Stomach (tissue), 19 donors: ENCODE measurements around the gene CEP164. TPM values are rescaled to one million over a fixed set of nuclear protein-coding genes. Genes with fewer than 3 reads are reported as not detected.
A peak's percentile ranks its signal among the peaks of the same experiment; 100 is the strongest.

ENCODE experiments used
- DNase-seq, 2 donors: peaks; one replicate each; pipeline versions ENCODE4 v3.0.0 to v3.0.0-alpha.2; 2013 to 2019
- H3K27ac ChIP-seq, 5 donors: fragments of 200-600 bp in 4 of 5; sonication (generic) in 4 of 5; one replicate each; pipeline ENCODE4 v1.5.1; 2013 to 2019; ENCODE audit warnings: mild to moderate bottlenecking in 1 of 5, moderate library complexity in 1 of 5
- H3K27me3 ChIP-seq, 3 donors: fragments of 200-600 bp; sonication (generic); one replicate each; pipeline ENCODE4 v1.5.1; 2017 to 2019; ENCODE audit warnings: mixed run types in 1 of 3
- H3K36me3 ChIP-seq, 4 donors: fragments of 200-600 bp; sonication (generic); 1 replicate in 3 of 4; 2 replicates in 1 of 4; pipeline ENCODE4 v1.5.1; 2016 to 2019
- H3K4me1 ChIP-seq, 4 donors: fragments of 200-600 bp; sonication (generic); one replicate each; pipeline ENCODE4 v1.5.1; 2016 to 2019
- H3K4me3 ChIP-seq, 4 donors: fragments of 200-600 bp; sonication (generic) in 3 of 4; one replicate each; pipeline ENCODE4 v1.5.1; 2016 to 2019; ENCODE audit warnings: mild to moderate bottlenecking in 1 of 4
- H3K9me3 ChIP-seq, 4 donors: fragments of 200-600 bp; sonication (generic); one replicate each; pipeline ENCODE4 v1.5.1; 2016 to 2019
- CTCF ChIP-seq, 7 experiments: fragments of 450-650 bp in 4 of 7; fragments of 200-600 bp in 3 of 7; sonication (generic) in 3 of 7; IDR thresholded peaks; one replicate each; pipeline ENCODE4 v1.5.1; 2016 to 2019; ENCODE audit warnings: antibody characterized with exemption in 7 of 7, control low read depth in 2 of 7, mild to moderate bottlenecking in 1 of 7
- EP300 ChIP-seq: sonication (generic); formaldehyde crosslinking; IDR thresholded peaks from one replicate; pipeline ENCODE4 v1.6.1; 2017; ENCODE audit warnings: antibody characterized with exemption
- POLR2A ChIP-seq, 4 donors: fragments of 450-650 bp; IDR thresholded peaks; one replicate each; pipeline ENCODE4 v1.6.1; 2016; ENCODE audit warnings: antibody characterized with exemption in 4 of 4, control low read depth in 2 of 4, mild to moderate bottlenecking in 1 of 4, moderate library complexity in 1 of 4
- POLR2AphosphoS5 ChIP-seq, 3 donors: sonication (generic); formaldehyde crosslinking; IDR thresholded peaks; one replicate each; pipeline ENCODE4 v1.6.1; 2016; ENCODE audit warnings: antibody characterized with exemption in 3 of 3
- WGBS, 5 donors: extraction: QIAGEN DNeasy Blood & Tissue Kit in 3 of 5; methylation state at CpG; one replicate each; pipeline versions ENCODE4 v1.1.5 to v1.1.7; 2013 to 2018; 5-methylcytosine and 5-hydroxymethylcytosine counted together
- intact Hi-C: fragments of 100-400 bp; cut with DNase I; formaldehyde crosslinking; loops from one replicate; pipeline ENCODE4 v1.15.1; 2023; ENCODE audit warnings: low total_unique reads
- long read RNA-seq, 10 donors: transcript quantifications; one replicate each; lab custom pipeline, GENCODE V29; 2026
- polyA plus RNA-seq, 3 donors: library from polyadenylated mRNA; stranded (reverse); fragments of 200-250 nt; gene quantifications; one replicate each; pipeline ENCODE4 v1.2.3, GENCODE V29; 2013
- total RNA-seq, 5 donors: library from RNA; depleted of rRNA; stranded (reverse); fragments of >200 nt; gene quantifications; one replicate each; pipeline versions ENCODE4 v1.1.0 to v1.2.3, GENCODE V29; 2014 to 2016
- donor health status: healthy with polysubstance abuse.
- donor health status: Bipolar disorder and iron deficiency.
- donor health status: healthy.

Gene CEP164
- 10 to 100 TPM; 11.7 to 40.9 (median 26.1) TPM for total RNA-seq
- polyA plus RNA-seq: 10 to 100 TPM in 2 of 3 donors, 1 to 10 TPM in 1; 9.5 to 18.6 (median 12.0) TPM
- long read RNA-seq, donor 1, partial matches to known transcripts: 0 of 3 reads
- long read RNA-seq, donor 1, other reads (novel, unspliced or antisense): 0 of 3 reads
- long read RNA-seq, donor 2, partial matches to known transcripts: 0 of 8 reads
- long read RNA-seq, donor 2, other reads (novel, unspliced or antisense): 0 of 8 reads
- long read RNA-seq, donor 3, partial matches to known transcripts: 0 of 3 reads
- long read RNA-seq, donor 3, other reads (novel, unspliced or antisense): 0 of 3 reads
- long read RNA-seq, donor 4, partial matches to known transcripts: 0 of 2 reads
- long read RNA-seq, donor 4, other reads (novel, unspliced or antisense): 0 of 2 reads
- long read RNA-seq, donor 5, transcript CEP164-204 (5 exons, 585 nt): major isoform, 5 of 9 reads
- long read RNA-seq, donor 5, partial matches to known transcripts: 0 of 9 reads
- long read RNA-seq, donor 5, other reads (novel, unspliced or antisense): 0 of 9 reads
- long read RNA-seq, donor 6, partial matches to known transcripts: 6 of 17 reads
- long read RNA-seq, donor 6, other reads (novel, unspliced or antisense): 0 of 17 reads
- long read RNA-seq, donor 7, partial matches to known transcripts: 0 of 3 reads
- long read RNA-seq, donor 7, other reads (novel, unspliced or antisense): 0 of 3 reads
- long read RNA-seq, donor 8, partial matches to known transcripts: 0 of 6 reads
- long read RNA-seq, donor 8, other reads (novel, unspliced or antisense): 0 of 6 reads
- long read RNA-seq, donor 9, partial matches to known transcripts: 0 of 2 reads
- long read RNA-seq, donor 9, other reads (novel, unspliced or antisense): 0 of 2 reads
- long read RNA-seq, donor 10: 0 reads

GRCh38 chr11:117327567-117328374 lies at the start of gene CEP164:
Gene CEP164 (plus strand): TSS chr11:117327854. CDS start chr11:117338587, 10,733 bp downstream.
- Histone ChIP-seq H3K27ac (peak within 1 kb of the TSS; percentile 89 to 96 (median 93)), H3K9me3 (no peaks in the 10 kb centered on the region), H3K4me3 (peak within 1 kb of the TSS; percentile 77 to 83 (median 80)), H3K36me3 (no peaks in the 10 kb centered on the region), H3K4me1 (peaks cover 11 to 25% (median 19%) of the 10 kb centered on the region in 4 donors), H3K27me3 (no peaks in the 10 kb centered on the region)
- TF ChIP-seq POLR2AphosphoS5 (IDR thresholded peaks at IDR 0.05) (peak; percentile 48 to 82 (median 50)), CTCF (IDR thresholded peaks at IDR 0.05) (no peak), EP300 (no peak), POLR2A (IDR thresholded peaks at IDR 0.05) (peak in 1 of 4 donors; percentile 31)
- whole genome bisulfite sequencing, 5 donors: 0 to 1% (median 1%) methylated on average over 26 to 64 of the region's 64 CpGs
- intact Hi-C loops: no loop called here
- peak; percentile 95 to 99 for DNase-seq

- H3K36me3 ChIP-seq: peaks cover 25 to 60% (median 58%) of the 10 kb centered on the region in 4 donors
- no peaks in the 10 kb centered on the region for H3K27me3 ChIP-seq
- H3K9me3 ChIP-seq: no peaks in the 10 kb centered on the region
- no peak for DNase-seq
- TF ChIP-seq CTCF (IDR thresholded peaks at IDR 0.05) (no peak), POLR2AphosphoS5 (IDR thresholded peaks at IDR 0.05) (no peak), EP300 (no peak), POLR2A (IDR thresholded peaks at IDR 0.05) (no peak)
- H3K27ac ChIP-seq: no peak overlapping the region
- WGBS, 5 donors: 78 to 92% (median 86%) methylated on average over 2 of the region's 2 CpGs
- intact Hi-C loops: no loop called here
- no peaks in the 10 kb centered on the region for H3K4me1 ChIP-seq
- H3K4me3 ChIP-seq: no peak overlapping the region
Observed at GRCh38 chr11:117278347-117278746, 49.3 kb upstream of the CEP164 start.

- TF ChIP-seq EP300: no peak
- TF ChIP-seq POLR2AphosphoS5 (IDR thresholded peaks at IDR 0.05): no peak
- TF ChIP-seq POLR2A (IDR thresholded peaks at IDR 0.05): no peak
- TF ChIP-seq CTCF (IDR thresholded peaks at IDR 0.05): no peak
- no peaks in the 10 kb centered on the region for H3K9me3 ChIP-seq
- H3K36me3 ChIP-seq: peaks cover 38 to 65% (median 64%) of the 10 kb centered on the region in 4 donors
- intact Hi-C loops: no loop called here
- 38 to 67% (median 58%) methylated on average over 4 of the region's 4 CpGs for WGBS, 5 donors
- no peak overlapping the region for H3K4me3 ChIP-seq
- no peak for DNase-seq
- no peaks in the 10 kb centered on the region for H3K27me3 ChIP-seq
- H3K4me1 ChIP-seq: no peaks in the 10 kb centered on the region
- H3K27ac ChIP-seq: peak overlapping the region in 1 of 5 donors; percentile 6
Observed at GRCh38 chr11:117279711-117280376, 47.8 kb upstream of the CEP164 start.
